Measurements from ENCODE around the gene PCSK1. TPM values are rescaled to one million over a fixed set of nuclear protein-coding genes. Genes with fewer than 3 reads are reported as not detected.

PCSK1 gene
- total and polyA plus RNA-seq, 2 experiments from 2014 or later = 0.08 to 0.90 TPM

DNA sequence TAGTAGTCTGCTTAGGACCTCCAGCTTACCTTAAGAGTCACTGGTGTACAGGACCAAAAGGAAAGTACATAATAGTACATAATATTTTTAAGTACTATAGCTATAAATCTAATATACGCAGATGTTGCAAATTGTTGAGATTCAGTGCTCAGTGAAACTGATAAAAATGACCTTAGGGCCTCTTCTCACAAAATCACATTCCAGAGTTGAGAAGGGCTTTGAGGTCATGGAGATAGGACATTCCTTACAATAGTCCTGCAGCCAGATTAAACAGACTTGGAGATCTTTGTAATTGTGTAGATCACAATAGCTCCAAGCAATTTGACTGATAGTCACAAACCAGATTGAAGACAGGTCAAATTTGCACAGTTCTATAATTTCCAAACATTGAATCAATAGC, 37.7 kb upstream of the PCSK1 start:
- no peak overlapping the region for H3K27ac ChIP-seq
- H4K20me1 ChIP-seq (ENCODE audit: insufficient read depth, poor library complexity, severe bottlenecking) = no peaks in the 10 kb centered on the region
- DNase-seq (ENCODE audit: low spot score) = no peak
- no peaks in the 10 kb centered on the region for H3K9me3 ChIP-seq (ENCODE audit: low read depth)
- no peak overlapping the region for H2AFZ ChIP-seq
- no peaks in the 10 kb centered on the region for H3K27me3 ChIP-seq
- H3K4me1 ChIP-seq (ENCODE audit: insufficient read depth) = no peaks in the 10 kb centered on the region
- TF ChIP-seq, protein P1, sequence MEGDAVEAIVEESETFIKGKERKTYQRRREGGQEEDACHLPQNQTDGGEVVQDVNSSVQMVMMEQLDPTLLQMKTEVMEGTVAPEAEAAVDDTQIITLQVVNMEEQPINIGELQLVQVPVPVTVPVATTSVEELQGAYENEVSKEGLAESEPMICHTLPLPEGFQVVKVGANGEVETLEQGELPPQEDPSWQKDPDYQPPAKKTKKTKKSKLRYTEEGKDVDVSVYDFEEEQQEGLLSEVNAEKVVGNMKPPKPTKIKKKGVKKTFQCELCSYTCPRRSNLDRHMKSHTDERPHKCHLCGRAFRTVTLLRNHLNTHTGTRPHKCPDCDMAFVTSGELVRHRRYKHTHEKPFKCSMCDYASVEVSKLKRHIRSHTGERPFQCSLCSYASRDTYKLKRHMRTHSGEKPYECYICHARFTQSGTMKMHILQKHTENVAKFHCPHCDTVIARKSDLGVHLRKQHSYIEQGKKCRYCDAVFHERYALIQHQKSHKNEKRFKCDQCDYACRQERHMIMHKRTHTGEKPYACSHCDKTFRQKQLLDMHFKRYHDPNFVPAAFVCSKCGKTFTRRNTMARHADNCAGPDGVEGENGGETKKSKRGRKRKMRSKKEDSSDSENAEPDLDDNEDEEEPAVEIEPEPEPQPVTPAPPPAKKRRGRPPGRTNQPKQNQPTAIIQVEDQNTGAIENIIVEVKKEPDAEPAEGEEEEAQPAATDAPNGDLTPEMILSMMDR (IDR thresholded peaks at IDR 0.05; ENCODE audit: poor library complexity) = no peak
- TF ChIP-seq EZH2 (IDR thresholded peaks at IDR 0.05; ENCODE audit: borderline replicate concordance) = no peak
- H3K9me2 ChIP-seq (replicated peaks; ENCODE audit: insufficient read depth) = no peaks in the 10 kb centered on the region
- H3K4me3 ChIP-seq = no peak overlapping the region
- WGBS (ENCODE audit: low lambda C conversion rate, missing lambda C conversion rate) = 46% methylated on average over 1 of the region's 1 CpG
- no peaks in the 10 kb centered on the region for H3K36me3 ChIP-seq (replicated peaks; ENCODE audit: insufficient read depth, low read depth)
- no peaks in the 10 kb centered on the region for H3K79me2 ChIP-seq
- H3K4me2 ChIP-seq = no peak overlapping the region

DNA sequence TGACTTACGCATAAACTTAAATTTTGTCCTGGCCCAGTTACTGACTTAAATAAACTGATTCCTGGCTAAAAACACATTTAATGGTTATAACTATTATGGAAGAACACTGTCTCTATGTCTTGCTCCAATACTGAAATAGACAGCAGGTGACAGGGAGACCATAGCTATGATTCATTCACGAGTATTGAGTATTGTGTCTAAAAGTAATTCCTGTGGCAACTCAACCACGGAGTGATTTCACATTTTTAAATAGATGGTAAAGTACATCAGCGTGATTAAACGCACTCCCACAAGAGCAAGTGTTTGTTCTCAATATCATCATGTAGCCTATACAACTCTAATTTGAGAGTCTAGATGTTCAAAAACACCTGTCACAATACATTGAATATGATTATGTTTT, 35.9 kb upstream of the PCSK1 start:
- H3K27me3 ChIP-seq = no peaks in the 10 kb centered on the region
- TF ChIP-seq, protein P1 (IDR thresholded peaks at IDR 0.05; ENCODE audit: poor library complexity) = no peak
- TF ChIP-seq EZH2phosphoT487 (IDR thresholded peaks at IDR 0.05; ENCODE audit: low read depth, severe bottlenecking, unreplicated experiment) = no peak
- no peak for TF ChIP-seq EZH2 (IDR thresholded peaks at IDR 0.05; ENCODE audit: borderline replicate concordance)

DNA sequence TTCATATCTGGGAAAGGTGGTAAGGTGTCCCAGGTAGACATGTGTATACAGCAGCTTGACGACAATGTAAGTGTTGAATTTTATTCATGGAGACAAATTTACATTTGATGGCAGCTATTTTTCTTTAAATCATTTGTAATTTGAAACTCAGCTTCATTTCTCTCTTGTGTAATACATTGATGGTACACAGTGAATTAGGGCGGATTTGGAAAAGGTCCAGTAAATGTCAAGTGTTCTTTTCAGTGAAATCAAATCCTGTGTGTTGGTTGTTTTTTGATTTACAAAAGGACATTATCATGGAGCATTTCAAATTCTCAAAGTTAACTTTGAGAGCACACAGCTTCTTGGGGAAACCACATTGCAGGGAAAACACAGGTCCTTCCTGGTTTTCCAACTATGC, 30.0 kb upstream of the PCSK1 start:
- no peak overlapping the region for H3K4me2 ChIP-seq
- H3K4me3 ChIP-seq = no peak overlapping the region
- H3K9me3 ChIP-seq (ENCODE audit: low read depth) = no peaks in the 10 kb centered on the region
- H3K27me3 ChIP-seq = no peaks in the 10 kb centered on the region
- no peaks in the 10 kb centered on the region for H3K79me2 ChIP-seq
- WGBS (ENCODE audit: low lambda C conversion rate, missing lambda C conversion rate) = 79% methylated on average over 2 of the region's 2 CpGs
- H3K36me3 ChIP-seq (replicated peaks; ENCODE audit: insufficient read depth, low read depth) = no peaks in the 10 kb centered on the region
- no peak overlapping the region for H3K27ac ChIP-seq
- H3K9me2 ChIP-seq (replicated peaks; ENCODE audit: insufficient read depth) = no peaks in the 10 kb centered on the region
- DNase-seq (ENCODE audit: low spot score) = no peak
- TF ChIP-seq, protein P1 (IDR thresholded peaks at IDR 0.05; ENCODE audit: poor library complexity) = no peak
- TF ChIP-seq EZH2phosphoT487 (IDR thresholded peaks at IDR 0.05; ENCODE audit: low read depth, severe bottlenecking, unreplicated experiment) (no peak), EZH2 (IDR thresholded peaks at IDR 0.05; ENCODE audit: borderline replicate concordance) (no peak)
- H2AFZ ChIP-seq = no peak overlapping the region
- H3K4me1 ChIP-seq (ENCODE audit: insufficient read depth) = no peaks in the 10 kb centered on the region
- H4K20me1 ChIP-seq (ENCODE audit: insufficient read depth, poor library complexity, severe bottlenecking) = no peaks in the 10 kb centered on the region

More for the DNA sequence above, 35.9 kb upstream of the PCSK1 start:
- H3K27ac ChIP-seq = no peak overlapping the region
- no peaks in the 10 kb centered on the region for H3K4me1 ChIP-seq (ENCODE audit: insufficient read depth)
- H2AFZ ChIP-seq = no peak overlapping the region
- no peaks in the 10 kb centered on the region for H4K20me1 ChIP-seq (ENCODE audit: insufficient read depth, poor library complexity, severe bottlenecking)
- H3K4me2 ChIP-seq = no peak overlapping the region
- H3K9me3 ChIP-seq (ENCODE audit: low read depth) = no peaks in the 10 kb centered on the region
- H3K4me3 ChIP-seq = no peak overlapping the region
- no peaks in the 10 kb centered on the region for H3K9me2 ChIP-seq (replicated peaks; ENCODE audit: insufficient read depth)
- no peaks in the 10 kb centered on the region for H3K36me3 ChIP-seq (replicated peaks; ENCODE audit: insufficient read depth, low read depth)
- 91% methylated on average over 5 of the region's 5 CpGs for WGBS (ENCODE audit: low lambda C conversion rate, missing lambda C conversion rate)
- no peaks in the 10 kb centered on the region for H3K79me2 ChIP-seq
- no peak for DNase-seq (ENCODE audit: low spot score)
